Colonic mucosa (tissue), 4 donors: Measurements from ENCODE around the gene PITPNB. TPM values are rescaled to one million over a fixed set of nuclear protein-coding genes. Genes with fewer than 3 reads are reported as not detected.

Experiments
- DNase-seq: peaks from one replicate; pipeline ENCODE4 v3.0.0-alpha.2; 2020
- H3K27ac ChIP-seq: fragments of 200-600 bp; one replicate; pipeline ENCODE4 v1.8.0; 2021
- H3K27me3 ChIP-seq: fragments of 200-600 bp; one replicate; pipeline ENCODE4 v1.8.0; 2021
- H3K36me3 ChIP-seq: fragments of 200-600 bp; one replicate; pipeline ENCODE4 v1.8.0; 2021
- H3K4me1 ChIP-seq: fragments of 200-600 bp; one replicate; pipeline ENCODE4 v1.8.0; 2021; ENCODE audit warnings: mild to moderate bottlenecking
- H3K4me3 ChIP-seq: fragments of 200-600 bp; one replicate; pipeline ENCODE4 v1.8.0; 2021
- H3K9ac ChIP-seq, 2 donors: one replicate each; pipeline ENCODE4 v1.7.0; 2013; ENCODE audit warnings: control low read depth in 2 of 2, low read depth in 2 of 2, low read length in 2 of 2
- H3K9me3 ChIP-seq: fragments of 200-600 bp; one replicate; pipeline ENCODE4 v1.8.0; 2021
- CTCF ChIP-seq: fragments of 200-600 bp; IDR thresholded peaks from one replicate; pipeline ENCODE4 v1.8.0; 2022; ENCODE audit warnings: antibody characterized with exemption, mild to moderate bottlenecking
- intact Hi-C: fragments of 100-400 bp; cut with DNase I; formaldehyde crosslinking; loops from one replicate; pipeline ENCODE4 v1.14.1; 2022
- total RNA-seq, 2 donors: library from RNA; stranded (reverse); fragmentation: NEBNext Ultra II Directional in 1 of 2; extraction: Animal tissue kit (Norgen Biotek cat#: 25700) in 1 of 2; gene quantifications; one replicate each; pipeline ENCODE4 v1.2.1, GENCODE V29; 2021
- donor health status: healthy.
- donor health status: DM: no; HTN: no; CAD: no.
- donor health status: DM: no; HTN: no; CAD: no.

The PITPNB gene
- total RNA-seq, 2 donors from 2014 or later, result 40.0 to 51.6 TPM

GRCh38 chr22:27885977-27886842 is 32.8 kb downstream of the PITPNB start:
- H3K27ac ChIP-seq, result no peak overlapping the region
- no peaks in the 10 kb centered on the region for H3K36me3 ChIP-seq
- H3K4me3 ChIP-seq, result no peak overlapping the region
- no peaks in the 10 kb centered on the region for H3K9me3 ChIP-seq
- H3K9ac ChIP-seq, result no peak overlapping the region
- DNase-seq, result peak; percentile 52
- no peaks in the 10 kb centered on the region for H3K4me1 ChIP-seq
- TF ChIP-seq CTCF, result peak; percentile 93
- intact Hi-C loops, result loop anchor here (2.0 kb wide), 1 partner anchor 123 kb away; no protein-coding TSS in a partner anchor
- no peaks in the 10 kb centered on the region for H3K27me3 ChIP-seq

- H3K9me3 ChIP-seq, result no peaks in the 10 kb centered on the region
- no peak overlapping the region for H3K27ac ChIP-seq
- H3K4me1 ChIP-seq, result peaks cover 4% of the 10 kb centered on the region
- no peaks in the 10 kb centered on the region for H3K27me3 ChIP-seq
- H3K9ac ChIP-seq, result no peak overlapping the region
- intact Hi-C loops, result no loop called here
- DNase-seq, result no peak
- no peak for TF ChIP-seq CTCF
- no peaks in the 10 kb centered on the region for H3K36me3 ChIP-seq
- H3K4me3 ChIP-seq, result no peak overlapping the region
These were observed 35.3 kb downstream of the PITPNB start for GRCh38 chr22:27883656-27884350.

- DNase-seq, result no peak
- H3K4me1 ChIP-seq, result peaks cover 4% of the 10 kb centered on the region
- H3K4me3 ChIP-seq, result no peak overlapping the region
- H3K27me3 ChIP-seq, result no peaks in the 10 kb centered on the region
- no peak overlapping the region for H3K27ac ChIP-seq
- TF ChIP-seq CTCF, result no peak
- intact Hi-C loops, result no loop called here
- H3K36me3 ChIP-seq, result no peaks in the 10 kb centered on the region
- H3K9ac ChIP-seq, result no peak overlapping the region
- H3K9me3 ChIP-seq, result no peaks in the 10 kb centered on the region
These were observed 36.4 kb downstream of the PITPNB start for GRCh38 chr22:27882507-27883290.

- Histone ChIP-seq H3K4me3 (no peak overlapping the region), H3K9ac (no peak overlapping the region), H3K27ac (peak overlapping the region; percentile 34), H3K9me3 (no peaks in the 10 kb centered on the region), H3K36me3 (no peaks in the 10 kb centered on the region), H3K4me1 (peaks cover 4% of the 10 kb centered on the region), H3K27me3 (no peaks in the 10 kb centered on the region)
- intact Hi-C loops, result no loop called here
- TF ChIP-seq CTCF, result no peak
- DNase-seq, result no peak
These were observed 37.6 kb downstream of the PITPNB start for GRCh38 chr22:27881421-27881820.

GRCh38 chr22:27880778-27881394 is 38.2 kb downstream of the PITPNB start:
- Histone ChIP-seq H3K27me3 (no peaks in the 10 kb centered on the region), H3K4me3 (no peak overlapping the region), H3K27ac (peak overlapping the region; percentile 34), H3K4me1 (peaks cover 4% of the 10 kb centered on the region), H3K36me3 (no peaks in the 10 kb centered on the region), H3K9me3 (no peaks in the 10 kb centered on the region), H3K9ac (no peak overlapping the region)
- TF ChIP-seq CTCF, result peak; percentile 65
- intact Hi-C loops, result no loop called here
- DNase-seq, result peak; percentile 57
